ENCODE measurements around the gene DRC7. TPM values are rescaled to one million over a fixed set of nuclear protein-coding genes. Genes with fewer than 3 reads are reported as not detected.

The DRC7 gene
- total and polyA plus RNA-seq, 9 of the 15 experiments (the other 6 are each of a cell fraction or from before 2014, with no cell fraction given) = 0.04 to 0.33 (median 0.12) TPM; not detected in 3

- TF ChIP-seq BCLAF1 (IDR thresholded peaks at IDR 0.05; ENCODE audit: borderline replicate concordance in 1 of 2, control insufficient read depth in 1 of 2, low read depth in 2 of 2, low read length in 1 of 2) (no peak), ZNF436 (CRISPR knock-in tag; IDR thresholded peaks at IDR 0.05) (0 out of 2 replicates have a peak, but pooled peaks have one; percentile 31), ZNF785 (CRISPR knock-in tag; IDR thresholded peaks at IDR 0.05) (no peak), KAT8 (IDR thresholded peaks at IDR 0.05; ENCODE audit: low read depth) (no peak), CUX1 (CRISPR knock-in tag; IDR thresholded peaks at IDR 0.05) (no peak), HBP1 (CRISPR knock-in tag; IDR thresholded peaks at IDR 0.05) (no peak), ZNF175 (CRISPR knock-in tag; IDR thresholded peaks at IDR 0.05; ENCODE audit: low read depth) (no peak), STAT5A (IDR thresholded peaks at IDR 0.05; ENCODE audit: borderline replicate concordance, low read length) (no peak), ELK1 (CRISPR knock-in tag; IDR thresholded peaks at IDR 0.05) (no peak), RBM25 (IDR thresholded peaks at IDR 0.05; ENCODE audit: low read depth, low read length, severe bottlenecking) (peak; percentile 70)
These were observed 21.8 kb upstream of the DRC7 start (continued) for GRCh38 chr16:57672824-57673223.
